Spleen (tissue), 7 donors: Measurements from ENCODE around the gene WDR1.

ENCODE experiments used
- POLR2AphosphoS5 ChIP-seq, 3 donors: sonication (generic); formaldehyde crosslinking; IDR thresholded peaks; one replicate each; pipeline ENCODE4 v1.5.1; 2017; ENCODE audit warnings: antibody characterized with exemption in 3 of 3
- TF ChIP-seq, protein P1 (sequence below), 11 experiments: fragments of 200-600 bp in 7 of 11; fragments of 450-650 bp in 4 of 11; sonication (generic) in 4 of 11; IDR thresholded peaks in 8 of 11; conservative IDR thresholded peaks in 3 of 11; 1 replicate in 7 of 11; 2 replicates in 4 of 11; pipeline versions ENCODE4 v1.4.0 to v1.8.0; 2016 to 2021; ENCODE audit warnings: antibody characterized with exemption in 11 of 11, inconsistent platforms in 4 of 11, mild to moderate bottlenecking in 1 of 11
- donor health status: DM: no; HTN: no; CAD: no; lungs with moderate emphysema.
- donor health status: DM: no; HTN: no; CAD: no.
- donor health status: DM: no; HTN: no; CAD: no.

GRCh38 chr4:10114147-10114546 lies 2.5 kb downstream of the WDR1 start:
- no peak for TF ChIP-seq POLR2AphosphoS5 (IDR thresholded peaks at IDR 0.05)
- TF ChIP-seq, protein P1, sequence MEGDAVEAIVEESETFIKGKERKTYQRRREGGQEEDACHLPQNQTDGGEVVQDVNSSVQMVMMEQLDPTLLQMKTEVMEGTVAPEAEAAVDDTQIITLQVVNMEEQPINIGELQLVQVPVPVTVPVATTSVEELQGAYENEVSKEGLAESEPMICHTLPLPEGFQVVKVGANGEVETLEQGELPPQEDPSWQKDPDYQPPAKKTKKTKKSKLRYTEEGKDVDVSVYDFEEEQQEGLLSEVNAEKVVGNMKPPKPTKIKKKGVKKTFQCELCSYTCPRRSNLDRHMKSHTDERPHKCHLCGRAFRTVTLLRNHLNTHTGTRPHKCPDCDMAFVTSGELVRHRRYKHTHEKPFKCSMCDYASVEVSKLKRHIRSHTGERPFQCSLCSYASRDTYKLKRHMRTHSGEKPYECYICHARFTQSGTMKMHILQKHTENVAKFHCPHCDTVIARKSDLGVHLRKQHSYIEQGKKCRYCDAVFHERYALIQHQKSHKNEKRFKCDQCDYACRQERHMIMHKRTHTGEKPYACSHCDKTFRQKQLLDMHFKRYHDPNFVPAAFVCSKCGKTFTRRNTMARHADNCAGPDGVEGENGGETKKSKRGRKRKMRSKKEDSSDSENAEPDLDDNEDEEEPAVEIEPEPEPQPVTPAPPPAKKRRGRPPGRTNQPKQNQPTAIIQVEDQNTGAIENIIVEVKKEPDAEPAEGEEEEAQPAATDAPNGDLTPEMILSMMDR (IDR thresholded peaks at IDR 0.05 in 8 of 11, conservative IDR thresholded peaks at IDR 0.05 in 3 of 11) = no peak
